Measurements from ENCODE around the gene RPL7A.
A peak's percentile ranks its signal among the peaks of the same experiment; 100 is the strongest.
"Not testable (repeated sequence)": the region's sequence is repeated elsewhere in the genome, so short reads cannot be mapped to it uniquely, and the experiment has no call there.

RPL7A gene

GRCh38 chr9:133387680-133388079 lies 39.7 kb downstream of the RPL7A start:
- peak; percentile 59 for DNase-seq (ENCODE audit: low read depth, low spot score)

- no peak for DNase-seq (ENCODE audit: low read depth, low spot score)
These were observed 41.1 kb downstream of the RPL7A start for GRCh38 chr9:133389025-133389557.

DNA sequence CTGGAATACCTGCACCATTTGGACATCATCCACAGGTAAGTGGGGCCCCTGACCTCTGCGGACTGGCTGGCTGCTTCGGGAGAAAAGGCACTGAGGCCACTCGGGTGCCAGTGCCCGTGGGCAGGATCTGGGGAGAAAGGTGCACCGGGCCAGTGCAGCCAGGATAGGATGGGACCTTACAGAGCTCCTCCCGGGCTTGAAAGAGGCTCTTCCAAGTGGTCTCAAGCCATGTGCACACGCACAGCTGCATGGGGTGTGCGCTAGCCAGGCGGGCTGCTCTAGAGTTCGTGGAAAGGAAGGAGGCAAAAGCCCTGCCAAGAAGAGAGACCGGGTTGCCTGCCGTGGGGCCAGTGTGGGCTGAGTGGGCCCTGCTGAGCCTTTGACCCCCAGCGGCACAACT lies 41.5 kb downstream of the RPL7A start:
- no peak for DNase-seq (ENCODE audit: low read depth, low spot score)

- no peak for DNase-seq (ENCODE audit: low read depth, low spot score)
These were observed 42.7 kb downstream of the RPL7A start for GRCh38 chr9:133390713-133391112.

GRCh38 chr9:133391449-133391848 lies 43.4 kb downstream of the RPL7A start:
- DNase-seq (ENCODE audit: low read depth, low spot score): not testable (repeated sequence)

DNA sequence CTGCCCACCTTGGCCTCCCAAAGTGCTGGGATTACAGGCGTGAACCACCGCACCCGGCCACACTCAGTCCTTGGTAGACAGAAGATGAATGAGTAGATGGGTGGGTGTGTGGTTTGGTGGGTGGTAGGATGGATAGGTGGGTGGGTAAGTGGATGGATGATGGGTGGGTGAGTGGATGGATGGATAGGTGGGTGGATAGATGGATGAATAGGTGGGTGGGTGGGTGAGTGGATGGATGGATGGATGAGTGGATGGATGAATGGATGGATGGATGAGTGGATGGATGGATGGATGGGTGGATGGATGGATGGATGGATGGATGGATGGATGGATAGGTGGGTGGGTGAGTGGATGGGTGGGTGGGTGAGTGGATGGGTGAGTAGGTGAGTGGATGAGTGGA lies 44.3 kb downstream of the RPL7A start:
- DNase-seq (ENCODE audit: low read depth, low spot score): not testable (repeated sequence)

- DNase-seq (ENCODE audit: low read depth, low spot score): no peak
These were observed 45.4 kb downstream of the RPL7A start for GRCh38 chr9:133393399-133393798.

DNA sequence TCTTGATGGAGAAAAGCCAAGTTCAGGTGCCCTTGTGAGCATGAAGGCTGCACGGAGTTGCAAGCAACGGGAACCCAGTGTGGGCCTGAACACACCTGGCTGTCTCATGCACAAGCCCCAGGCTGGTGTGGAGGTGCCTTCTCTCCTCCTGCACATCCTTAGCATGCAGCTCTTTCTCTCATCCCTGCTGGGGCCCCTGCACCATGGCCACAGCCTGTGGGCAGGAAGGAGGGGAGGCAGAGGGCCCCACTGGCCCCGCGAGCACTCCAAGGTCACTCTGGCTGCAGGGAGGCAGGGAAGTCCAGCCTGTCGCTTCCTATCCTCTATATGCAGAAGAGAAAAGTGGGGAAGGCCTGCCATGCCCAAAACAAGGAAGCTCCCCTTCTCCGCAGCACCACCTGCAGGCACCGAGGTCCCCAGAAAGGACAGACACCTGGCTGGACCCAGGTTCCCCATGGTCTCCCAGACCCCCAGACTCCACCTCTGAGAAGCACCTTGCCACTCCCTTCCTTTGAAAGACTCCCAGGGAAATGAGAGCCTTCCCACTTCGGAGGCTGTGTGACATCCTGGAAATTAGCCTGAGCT lies 46.8 kb downstream of the RPL7A start:
- no peak for DNase-seq (ENCODE audit: low read depth, low spot score)

DNA sequence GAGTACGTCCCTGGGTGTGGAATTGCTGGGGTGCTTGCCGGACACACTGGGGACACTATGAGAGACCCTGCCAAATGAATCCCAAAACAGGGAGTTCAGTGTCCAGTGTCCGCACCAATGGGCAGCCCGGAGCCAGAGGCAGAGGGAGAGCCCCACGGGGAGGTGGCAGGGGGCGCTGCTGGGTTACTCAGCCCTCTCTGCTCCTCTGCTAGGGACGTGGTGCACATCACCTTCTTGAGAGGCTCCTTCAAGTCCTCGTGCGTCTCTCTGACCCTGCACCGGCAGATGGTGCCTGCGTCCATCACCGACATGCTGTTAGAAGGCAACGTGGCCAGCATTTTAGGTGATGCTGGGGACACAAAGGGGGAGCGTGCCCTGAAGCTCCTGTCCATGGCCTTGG lies 48.9 kb downstream of the RPL7A start:
- DNase-seq (ENCODE audit: low read depth, low spot score): peak; percentile 82

DNA sequence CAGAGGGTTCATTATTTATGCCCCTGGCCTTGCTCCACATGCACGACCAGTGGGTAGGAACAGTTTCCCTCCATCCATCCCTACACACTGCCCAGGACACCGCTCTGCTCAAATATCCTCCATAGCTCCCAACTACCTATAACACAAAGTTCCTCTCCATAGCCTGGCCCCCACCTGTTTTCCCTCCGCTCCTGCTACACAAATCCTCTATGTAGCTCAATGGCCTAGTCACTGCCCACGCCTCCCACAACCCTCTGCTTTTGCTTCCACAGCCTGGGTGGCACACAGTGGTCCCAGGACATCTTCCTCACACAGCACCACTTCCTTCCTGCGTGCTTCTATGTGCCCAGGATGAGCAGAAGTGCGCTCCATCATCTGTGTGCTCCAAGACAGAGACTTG lies 49.4 kb downstream of the RPL7A start:
- DNase-seq (ENCODE audit: low read depth, low spot score): no peak

- no peak for DNase-seq (ENCODE audit: low read depth, low spot score)
These were observed 49.9 kb downstream of the RPL7A start for GRCh38 chr9:133397895-133398294.

- no peak for DNase-seq (ENCODE audit: low read depth, low spot score)
These were observed 52.3 kb downstream of the RPL7A start for GRCh38 chr9:133400292-133400691.

Data from ELF-1 (cell line).